Right atrium auricular region (tissue), 2 donors: ENCODE measurements around the gene HDGFL2. TPM values are rescaled to one million over a fixed set of nuclear protein-coding genes. Genes with fewer than 3 reads are reported as not detected.

Experiments
- DNase-seq: peaks from one replicate; pipeline ENCODE4 v3.0.0-alpha.2; 2019; ENCODE audit warnings: low spot score
- H3K27ac ChIP-seq, 2 donors: fragments of 200-600 bp; sonication (generic); 1 replicate in 1 of 2; 2 replicates in 1 of 2; pipeline ENCODE4 v1.5.1; 2016 to 2019
- H3K27me3 ChIP-seq, 2 donors: fragments of 200-600 bp; sonication (generic); one replicate each; pipeline versions ENCODE4 v1.5.1 to v1.6.0; 2017 to 2019
- H3K36me3 ChIP-seq: fragments of 200-600 bp; sonication (generic); one replicate; pipeline ENCODE4 v1.5.1; 2016
- H3K4me1 ChIP-seq, 2 donors: fragments of 200-600 bp; sonication (generic); one replicate each; pipeline versions ENCODE4 v1.5.1 to v1.6.0; 2017 to 2019
- H3K4me3 ChIP-seq, 2 donors: fragments of 200-600 bp; sonication (generic); 1 replicate in 1 of 2; 2 replicates in 1 of 2; pipeline ENCODE4 v1.5.1; 2017 to 2019; ENCODE audit warnings: mild to moderate bottlenecking in 1 of 2, moderate library complexity in 1 of 2
- H3K9me3 ChIP-seq, 2 donors: fragments of 200-600 bp; sonication (generic); one replicate each; pipeline ENCODE4 v1.5.1; 2019
- CTCF ChIP-seq, 2 donors: fragments of 200-600 bp; sonication (generic); IDR thresholded peaks; one replicate each; pipeline ENCODE4 v1.5.1; 2019; ENCODE audit warnings: antibody characterized with exemption in 2 of 2
- total RNA-seq, 2 donors: library from RNA; depleted of rRNA; stranded (reverse); fragments of >200 nt; gene quantifications; one replicate each; pipeline ENCODE4 v1.1.0, GENCODE V29; 2016

The HDGFL2 gene
- total RNA-seq, 2 donors from 2014 or later = 18.3 to 24.8 TPM

- H3K4me3 ChIP-seq = no peak overlapping the region
- peaks cover 18% of the 10 kb centered on the region for H3K36me3 ChIP-seq
- H3K27me3 ChIP-seq = no peaks in the 10 kb centered on the region
- DNase-seq = no peak
- H3K27ac ChIP-seq = peak overlapping the region; percentile 84 to 95
- peaks cover 0 to 32% of the 10 kb centered on the region in 2 donors for H3K4me1 ChIP-seq
- H3K9me3 ChIP-seq = no peaks in the 10 kb centered on the region
- TF ChIP-seq CTCF (IDR thresholded peaks at IDR 0.05) = no peak
Observed at GRCh38 chr19:4519172-4519496, 47.0 kb downstream of the HDGFL2 start.

GRCh38 chr19:4519521-4520277 lies 47.6 kb downstream of the HDGFL2 start:
- no peaks in the 10 kb centered on the region for H3K27me3 ChIP-seq
- H3K9me3 ChIP-seq = no peaks in the 10 kb centered on the region
- peaks cover 12% of the 10 kb centered on the region for H3K36me3 ChIP-seq
- H3K27ac ChIP-seq = peak overlapping the region; percentile 84 to 95
- TF ChIP-seq CTCF (IDR thresholded peaks at IDR 0.05) = no peak
- DNase-seq = no peak
- no peak overlapping the region for H3K4me3 ChIP-seq
- peaks cover 0 to 32% of the 10 kb centered on the region in 2 donors for H3K4me1 ChIP-seq

- no peaks in the 10 kb centered on the region for H3K9me3 ChIP-seq
- peaks cover 2% of the 10 kb centered on the region for H3K36me3 ChIP-seq
- no peak for TF ChIP-seq CTCF (IDR thresholded peaks at IDR 0.05)
- H3K4me1 ChIP-seq = peaks cover 0 to 24% of the 10 kb centered on the region in 2 donors
- no peak overlapping the region for H3K4me3 ChIP-seq
- no peaks in the 10 kb centered on the region for H3K27me3 ChIP-seq
- DNase-seq = no peak
- H3K27ac ChIP-seq = peak overlapping the region in 1 of 2 donors; percentile 39
Observed at GRCh38 chr19:4521170-4521887, 49.2 kb downstream of the HDGFL2 start.

GRCh38 chr19:4521888-4522242 lies 49.8 kb downstream of the HDGFL2 start:
- H3K27me3 ChIP-seq = no peaks in the 10 kb centered on the region
- no peak for DNase-seq
- no peak overlapping the region for H3K27ac ChIP-seq
- no peaks in the 10 kb centered on the region for H3K9me3 ChIP-seq
- no peaks in the 10 kb centered on the region for H3K36me3 ChIP-seq
- no peak overlapping the region for H3K4me3 ChIP-seq
- H3K4me1 ChIP-seq = peaks cover 0 to 20% of the 10 kb centered on the region in 2 donors
- TF ChIP-seq CTCF (IDR thresholded peaks at IDR 0.05) = no peak

- Histone ChIP-seq H3K27me3 (no peaks in the 10 kb centered on the region), H3K9me3 (no peaks in the 10 kb centered on the region), H3K27ac (no peak overlapping the region), H3K4me3 (no peak overlapping the region), H3K36me3 (no peaks in the 10 kb centered on the region), H3K4me1 (peaks cover 0 to 20% of the 10 kb centered on the region in 2 donors)
- no peak for TF ChIP-seq CTCF (IDR thresholded peaks at IDR 0.05)
- no peak for DNase-seq
Observed at GRCh38 chr19:4522291-4523002, 50.4 kb downstream of the HDGFL2 start.
